ENCODE data around the gene MAP1LC3B.

The MAP1LC3B gene

GRCh38 chr16:87435372-87436224, 43.5 kb downstream of the MAP1LC3B start:
- no peak for DNase-seq

DNA sequence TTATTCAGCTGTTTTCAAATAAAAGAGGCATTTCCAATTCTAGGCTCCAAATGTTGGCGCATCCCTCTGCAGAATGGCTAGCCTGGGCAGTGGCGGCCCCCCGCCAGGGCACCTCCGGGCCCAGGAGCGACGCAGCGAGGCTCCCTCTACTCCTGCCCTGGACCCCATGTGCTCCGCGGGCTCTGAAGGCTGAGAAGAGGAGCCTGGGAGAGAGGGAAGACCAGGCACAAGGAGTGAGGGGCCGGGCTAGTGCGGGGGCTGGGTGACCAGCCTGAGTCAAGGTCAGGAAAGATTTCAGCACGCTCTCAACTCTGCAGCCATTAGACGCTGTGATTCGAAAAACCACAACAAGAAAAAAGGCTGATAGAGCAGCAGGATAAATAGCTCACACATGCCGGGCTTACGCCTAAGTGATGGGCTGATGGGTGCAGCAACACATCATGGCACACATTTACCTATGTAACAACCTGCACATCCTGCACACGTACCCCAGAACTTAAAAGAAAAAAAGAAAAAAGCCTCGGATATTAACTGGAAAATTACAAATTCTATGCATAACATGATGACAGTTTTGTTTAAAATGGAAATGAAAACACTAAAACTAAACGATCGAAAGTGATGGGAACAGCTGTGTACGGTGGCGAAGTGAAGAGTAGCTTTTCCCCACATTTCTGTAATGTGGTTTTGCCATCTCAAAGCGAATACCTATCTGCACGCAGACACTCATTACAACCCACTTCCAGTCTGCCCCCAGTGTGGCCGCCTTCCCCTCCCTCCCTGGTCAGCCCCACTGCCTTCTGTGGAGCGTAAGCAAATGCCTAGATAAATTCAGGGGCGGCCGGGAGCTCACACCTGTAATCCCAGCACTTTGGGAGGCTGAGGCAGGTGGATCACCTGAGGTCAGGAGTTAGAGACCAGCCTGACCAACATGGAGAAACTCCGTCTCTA, 44.4 kb downstream of the MAP1LC3B start:
- DNase-seq = no peak

- no peak for DNase-seq
These were observed 45.2 kb downstream of the MAP1LC3B start for GRCh38 chr16:87437327-87437726.

- no peak for DNase-seq
These were observed 45.9 kb downstream of the MAP1LC3B start for GRCh38 chr16:87437911-87438610.

DNA sequence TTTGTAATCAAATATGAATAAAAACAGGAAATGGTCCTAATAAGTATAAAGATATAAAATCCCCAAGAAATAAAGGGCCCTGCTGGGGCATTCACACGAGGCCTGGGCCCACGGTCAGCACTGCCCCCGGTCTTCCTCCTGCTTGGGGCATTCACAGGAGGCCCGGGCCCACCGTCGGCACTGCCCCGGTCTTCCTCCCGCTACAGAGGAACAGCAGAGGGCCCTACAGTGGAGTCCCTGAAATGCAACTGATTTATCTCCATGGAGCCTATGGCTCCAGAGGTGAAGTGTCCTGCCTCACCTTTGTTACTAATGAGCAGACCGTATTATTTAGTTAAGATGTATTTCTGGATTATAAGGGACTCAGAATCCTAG, 46.5 kb downstream of the MAP1LC3B start:
- DNase-seq = no peak

DNA sequence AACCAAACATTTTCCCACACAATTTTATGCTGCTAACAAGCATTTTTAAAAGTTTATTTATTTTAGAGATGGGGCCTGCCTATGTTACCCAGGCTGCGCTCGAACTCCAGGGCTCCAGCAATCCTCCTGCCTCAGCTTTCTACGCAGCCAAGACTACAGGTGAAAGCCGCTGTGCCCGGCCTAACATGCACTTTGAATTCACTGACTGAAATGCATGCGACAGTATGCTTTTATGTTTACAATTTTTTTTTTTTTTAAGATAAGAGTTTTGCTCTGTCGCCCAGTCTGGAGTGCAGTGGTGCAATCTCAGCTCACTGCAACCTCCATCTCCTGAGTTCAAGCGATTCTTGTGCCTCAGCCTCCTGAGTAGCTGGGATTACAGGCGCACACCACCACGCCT, 47.8 kb downstream of the MAP1LC3B start:
- DNase-seq = no peak

DNA sequence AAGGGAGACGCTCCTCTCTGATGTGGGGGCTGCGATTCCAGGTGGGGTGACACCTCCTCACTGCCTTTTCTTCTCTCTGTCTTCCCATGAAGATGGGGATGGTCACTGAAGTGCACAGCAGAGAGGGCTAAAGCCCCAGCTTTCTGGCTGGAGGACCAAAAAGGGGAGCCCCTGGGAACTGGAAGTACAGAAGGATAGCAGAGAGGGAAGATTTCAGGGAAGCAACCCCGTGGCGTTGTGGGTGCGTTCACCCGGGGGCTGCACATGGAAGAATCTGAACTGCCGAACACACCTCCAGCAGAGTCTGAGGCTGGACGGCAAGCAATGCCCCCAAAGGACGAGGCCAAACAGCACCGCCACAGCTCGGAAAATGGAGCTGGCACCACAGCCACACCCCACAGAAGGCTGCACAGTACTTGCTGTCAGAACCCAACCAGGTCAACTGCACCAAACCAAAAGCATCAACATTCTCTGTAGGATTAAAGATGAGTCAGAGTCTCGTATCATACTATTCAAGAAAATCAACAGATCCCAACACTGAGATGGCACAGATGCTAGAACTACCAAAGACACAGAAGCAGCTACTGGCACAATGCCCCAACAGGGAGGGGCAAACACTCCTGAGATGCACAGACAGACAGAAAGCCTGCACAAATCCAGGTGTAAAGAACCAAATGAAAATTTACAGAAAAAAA, 49.9 kb downstream of the MAP1LC3B start:
- DNase-seq = no peak

DNA sequence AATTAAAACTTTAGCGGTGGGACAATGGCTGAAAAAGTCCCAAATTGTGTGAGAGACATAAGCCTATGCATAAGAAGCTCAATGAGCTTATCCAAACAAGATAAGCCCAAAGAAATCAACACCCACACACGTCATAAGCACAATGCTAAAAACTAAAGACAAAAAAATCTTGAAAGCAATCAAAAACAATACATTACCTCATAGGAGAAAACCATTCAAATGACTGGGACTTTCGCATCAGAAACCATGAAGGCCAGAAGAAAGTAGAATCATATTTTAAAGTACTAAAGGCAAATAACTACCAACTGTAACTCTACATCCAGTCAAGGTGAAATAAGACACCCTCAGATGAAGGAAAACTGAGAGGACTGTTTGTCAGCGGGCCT, 50.4 kb downstream of the MAP1LC3B start:
- DNase-seq = no peak

- DNase-seq = no peak
These were observed 50.9 kb downstream of the MAP1LC3B start for GRCh38 chr16:87443016-87443415.

DNA sequence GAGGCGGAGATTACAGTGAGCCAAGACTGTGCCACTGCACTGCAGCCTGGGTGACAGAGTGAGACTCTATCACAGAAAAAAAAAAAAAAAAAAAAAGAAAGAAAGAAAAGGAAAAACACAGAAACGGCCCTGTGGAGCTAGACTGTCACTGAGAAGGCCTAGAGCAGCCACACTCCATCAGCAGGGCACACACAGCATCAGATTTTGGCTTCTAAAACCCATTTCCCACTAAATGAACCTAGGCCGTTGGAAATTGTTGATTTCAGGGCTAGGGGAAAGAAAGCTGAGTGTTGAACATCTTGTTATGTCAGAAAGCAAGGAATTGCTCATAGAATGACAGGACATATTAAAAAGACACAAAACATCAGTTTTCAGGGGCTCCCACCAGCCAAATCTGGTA, 51.8 kb downstream of the MAP1LC3B start:
- DNase-seq = no peak

DNA sequence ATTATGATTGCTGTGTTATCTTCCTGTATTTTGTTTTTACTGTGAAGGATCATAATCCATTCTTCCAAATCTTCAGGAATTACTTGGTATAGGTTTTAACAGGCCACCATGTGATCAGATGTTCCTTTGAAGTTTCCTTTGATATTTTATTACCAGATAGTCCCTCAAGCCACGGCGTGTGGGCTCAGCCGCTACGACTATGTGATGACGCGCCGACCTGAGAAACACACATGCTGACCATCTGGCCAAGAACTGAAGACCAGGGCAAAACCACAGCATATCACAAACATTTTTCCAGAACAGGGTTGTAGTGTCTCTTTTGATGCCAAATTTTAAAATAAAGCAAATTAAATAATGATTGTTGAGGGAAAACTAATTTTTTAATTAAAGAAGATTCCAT, 53.4 kb downstream of the MAP1LC3B start:
- no peak for DNase-seq

GRCh38 chr16:87446479-87446878, 54.3 kb downstream of the MAP1LC3B start:
- no peak for DNase-seq

DNA sequence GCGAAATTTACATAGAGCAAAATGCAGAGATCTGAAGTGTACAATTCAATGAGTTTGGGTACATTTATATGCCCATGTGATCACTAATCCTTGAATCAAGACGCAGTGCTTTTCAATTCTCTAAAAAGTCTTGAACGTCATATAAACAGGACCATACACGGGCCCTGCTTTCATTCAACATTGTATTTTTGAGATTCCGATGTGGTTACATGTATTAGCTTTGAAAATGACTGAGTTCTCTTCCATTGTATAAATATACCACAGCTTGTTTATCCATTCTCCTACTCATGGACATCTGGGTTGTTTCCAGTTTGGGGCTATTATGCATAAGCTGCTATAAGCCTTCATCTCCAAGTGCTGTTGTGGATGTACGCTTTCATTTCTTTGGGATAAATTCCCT, 55.2 kb downstream of the MAP1LC3B start:
- DNase-seq = no peak

DNA sequence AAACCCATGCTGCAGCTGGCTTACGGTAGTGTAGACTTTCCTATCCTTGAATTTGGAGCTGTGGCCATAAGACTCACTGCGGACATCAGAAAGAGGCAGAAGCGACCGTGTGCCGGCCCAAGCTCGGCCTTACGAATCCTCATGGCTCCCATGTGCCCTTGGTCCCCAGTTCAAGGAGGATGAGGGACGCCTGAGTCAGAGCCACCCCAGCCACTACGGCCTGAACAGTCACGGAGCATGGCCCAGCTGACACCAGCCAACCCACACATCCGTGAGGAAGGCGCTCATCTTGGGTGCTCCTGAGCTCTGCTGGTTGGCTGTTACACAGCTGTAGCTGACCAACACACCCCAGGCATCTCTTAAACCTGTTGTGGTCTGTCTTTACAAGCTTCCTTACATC, 56.7 kb downstream of the MAP1LC3B start:
- no peak for DNase-seq

GRCh38 chr16:87451563-87452210, 59.6 kb downstream of the MAP1LC3B start:
- DNase-seq = no peak

DNA sequence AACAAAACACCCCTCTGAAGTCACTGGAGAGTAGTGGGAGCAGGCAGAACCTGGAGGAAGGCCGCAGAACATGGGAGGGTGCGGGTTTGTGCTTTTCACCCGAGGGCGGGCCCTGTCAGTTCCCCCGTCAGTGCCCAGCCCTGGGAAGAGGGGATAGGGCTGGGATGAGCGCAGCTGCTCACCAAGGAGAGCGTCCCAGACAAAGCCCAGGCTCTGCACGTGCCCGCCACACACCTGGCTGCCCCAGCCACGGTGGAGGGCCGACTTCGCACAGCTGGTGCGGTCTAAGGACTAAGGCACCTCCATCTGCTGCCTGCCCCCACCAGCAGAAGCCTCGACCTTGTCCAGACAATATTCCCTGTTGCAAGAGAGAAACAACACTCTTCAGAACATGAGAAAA, 61.2 kb downstream of the MAP1LC3B start:
- no peak for DNase-seq
